ENCODE data around the gene LMO7. TPM values are rescaled to one million over a fixed set of nuclear protein-coding genes. Genes with fewer than 3 reads are reported as not detected.
A peak's percentile ranks its signal among the peaks of the same experiment; 100 is the strongest.
"Not testable (repeated sequence)": the region's sequence is repeated elsewhere in the genome, so short reads cannot be mapped to it uniquely, and the experiment has no call there.

The LMO7 gene
- total RNA-seq, 1 donor from 2014 or later: 125 TPM

DNA sequence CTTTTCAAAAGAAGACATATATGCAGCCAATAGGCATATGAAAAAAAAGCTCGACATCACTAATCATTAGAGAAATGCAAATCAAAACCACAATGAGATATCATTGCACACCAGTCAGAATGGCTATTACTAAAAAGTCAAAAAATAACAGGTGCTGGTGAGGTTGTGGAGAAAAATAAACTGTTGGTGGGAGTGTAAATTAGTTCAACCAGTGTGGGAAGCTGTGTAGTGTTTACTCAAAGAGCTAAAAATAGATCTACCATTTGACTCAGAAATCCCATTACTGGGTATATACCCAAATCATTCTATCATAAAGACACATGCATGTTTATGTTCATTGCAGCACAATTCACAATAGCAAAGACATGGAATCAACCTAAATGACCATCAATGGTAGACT is 106.9 kb downstream of the LMO7 start:
- not testable (repeated sequence) for DNase-seq (ENCODE audit: low spot score)

DNA sequence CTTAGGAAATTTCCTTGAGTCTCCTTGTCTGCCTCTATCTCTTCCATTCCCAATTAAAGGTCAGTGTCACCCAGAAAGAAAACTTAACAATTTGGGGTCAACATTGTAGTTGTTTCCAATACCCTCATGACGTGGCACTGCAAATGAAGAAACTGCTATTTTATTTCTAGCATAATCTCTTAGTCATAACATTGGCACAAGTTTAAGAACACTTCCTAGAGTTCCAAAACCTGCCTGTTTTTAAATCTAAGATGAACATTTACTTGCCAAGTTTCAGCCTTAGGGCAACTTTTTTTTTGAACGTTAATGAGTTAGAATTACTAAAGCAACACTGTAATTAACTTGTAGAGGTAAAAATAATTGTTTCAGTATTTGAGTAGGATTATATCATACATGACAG is 108.0 kb downstream of the LMO7 start:
- no peak for DNase-seq (ENCODE audit: low spot score)

DNA sequence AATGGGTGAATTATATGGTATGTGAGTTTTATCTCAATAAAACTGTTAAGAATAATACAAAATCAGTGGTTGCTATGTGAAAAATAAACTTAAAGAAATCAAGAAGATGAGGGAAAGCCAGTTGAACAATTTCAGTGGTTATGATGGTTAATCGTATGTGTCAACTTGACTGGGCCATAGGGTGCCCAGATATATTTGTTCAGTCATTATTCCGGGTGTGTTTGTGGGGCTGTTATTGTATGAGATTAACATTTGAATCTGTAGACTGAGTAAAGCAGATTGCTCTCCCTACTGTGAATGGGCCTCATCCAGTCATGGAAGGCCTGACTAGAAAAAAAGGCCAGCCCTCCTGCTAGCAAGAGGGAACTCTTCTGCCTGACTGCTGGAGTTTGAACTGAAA is 109.3 kb downstream of the LMO7 start:
- no peak for DNase-seq (ENCODE audit: low spot score)

DNA sequence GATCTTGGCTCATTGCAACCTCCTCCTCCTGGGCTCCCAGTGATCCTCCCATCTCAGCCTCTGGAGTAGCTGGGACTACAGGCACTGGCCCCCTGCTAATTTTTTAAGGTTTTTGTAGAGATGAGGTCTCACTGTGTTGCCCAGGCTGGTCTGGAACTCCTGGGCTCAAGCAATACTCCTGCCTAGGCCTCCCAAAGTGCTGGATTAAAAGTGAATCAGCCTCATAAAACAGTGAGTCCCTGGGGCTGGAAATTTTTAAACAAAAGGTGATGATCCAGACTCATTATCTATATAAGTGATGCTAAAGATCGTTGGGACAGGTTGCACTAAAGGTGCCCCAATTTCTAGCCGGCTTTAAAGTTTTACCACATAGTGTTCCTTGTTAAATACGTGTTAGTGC is 112.7 kb downstream of the LMO7 start:
- no peak for DNase-seq (ENCODE audit: low spot score)

DNA sequence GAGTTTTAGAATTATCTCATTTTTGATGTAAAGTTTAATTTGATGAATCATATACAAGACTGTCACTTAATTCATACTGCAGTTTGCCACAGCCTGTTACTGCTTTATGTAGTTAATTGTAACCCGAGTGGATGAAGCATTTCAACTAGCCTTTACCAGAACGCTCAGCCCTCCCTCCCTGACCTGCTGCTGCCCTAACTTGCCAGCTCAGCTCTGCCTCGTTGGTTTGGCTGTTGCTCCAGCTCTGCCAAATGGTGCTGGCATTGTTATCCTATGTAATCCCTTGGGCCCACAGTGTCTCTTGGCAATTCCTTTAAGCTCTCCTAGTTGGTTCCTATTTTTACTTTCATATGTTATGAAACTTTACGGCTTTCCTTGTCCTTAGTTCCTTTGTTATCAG is 113.3 kb downstream of the LMO7 start:
- no peak for DNase-seq (ENCODE audit: low spot score)

DNA sequence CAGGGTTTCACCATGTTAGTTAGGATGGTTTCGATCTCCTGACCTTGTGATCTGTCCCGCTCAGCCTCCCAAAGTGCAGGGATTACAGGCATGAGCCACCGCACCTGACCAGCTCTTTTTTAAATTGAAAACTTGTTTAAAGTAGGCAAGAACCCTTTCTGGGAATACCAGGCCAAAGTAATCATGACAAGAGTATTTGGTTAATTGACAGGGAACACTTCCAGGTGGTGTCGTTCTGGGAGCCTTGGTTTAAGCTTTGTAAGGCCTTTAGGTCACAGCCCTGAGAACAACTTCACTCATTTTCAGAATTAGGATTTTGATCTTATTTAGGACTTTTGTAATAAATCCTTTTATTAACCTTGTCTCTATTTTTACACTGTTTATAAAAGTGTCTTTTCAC is 115.2 kb downstream of the LMO7 start:
- DNase-seq (ENCODE audit: low spot score): no peak

DNA sequence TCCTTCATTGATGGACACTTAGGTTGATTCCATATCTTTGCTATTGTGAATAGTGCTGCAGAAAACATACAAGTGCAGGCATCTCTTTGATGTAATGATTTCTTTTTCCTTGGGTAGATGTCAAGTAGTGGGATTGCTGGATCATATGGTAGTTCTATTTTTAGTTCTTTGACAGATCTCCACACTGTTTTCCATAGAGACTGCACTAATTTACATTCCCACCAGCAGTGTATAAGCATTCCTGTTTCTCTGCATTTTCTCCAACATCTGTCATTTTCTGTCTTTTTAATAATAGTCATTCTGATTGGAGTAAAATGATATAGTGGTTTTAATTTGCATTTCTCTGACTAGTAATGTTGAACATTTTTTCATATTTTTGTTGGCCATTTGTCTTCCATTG is 116.7 kb downstream of the LMO7 start:
- no peak for DNase-seq (ENCODE audit: low spot score)

DNA sequence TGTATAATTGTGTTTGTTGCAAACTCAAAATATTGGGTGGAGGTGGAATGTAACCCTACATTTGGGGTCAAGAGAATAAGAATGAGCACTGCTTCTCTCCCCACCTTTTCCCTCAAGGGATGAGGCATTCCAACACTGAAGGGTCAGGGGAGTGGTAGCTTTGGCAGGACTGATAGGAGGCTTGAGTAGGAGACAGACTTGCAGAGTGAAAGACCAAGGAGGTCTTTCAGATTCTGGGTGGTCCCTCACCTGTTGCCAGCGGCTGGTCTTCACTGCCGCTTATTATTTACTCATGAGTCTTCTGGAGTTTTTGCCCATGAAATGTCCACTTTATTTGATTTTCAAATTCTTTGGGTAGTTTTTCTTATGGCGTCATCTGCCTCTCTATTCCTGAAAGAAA is 118.8 kb downstream of the LMO7 start:
- DNase-seq (ENCODE audit: low spot score): no peak

DNA sequence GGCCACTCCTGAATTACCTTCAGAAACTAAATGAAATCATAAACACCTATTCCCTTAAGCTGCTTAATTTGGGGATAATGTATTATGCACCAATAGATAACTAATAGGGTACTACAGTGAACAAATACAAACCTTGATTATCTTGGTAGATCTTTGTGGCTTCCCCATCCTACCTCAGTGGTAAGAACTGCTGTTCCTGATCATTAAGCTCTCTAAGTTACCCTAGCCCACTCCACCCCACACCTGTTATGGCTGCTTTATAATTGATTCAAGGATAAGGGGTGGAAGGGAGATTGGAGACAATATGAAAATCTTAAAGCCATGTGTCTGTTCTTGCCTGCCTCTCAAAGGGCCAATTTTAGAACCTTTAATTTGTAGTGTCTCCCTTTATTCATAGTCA is 121.2 kb downstream of the LMO7 start:
- no peak for DNase-seq (ENCODE audit: low spot score)

DNA sequence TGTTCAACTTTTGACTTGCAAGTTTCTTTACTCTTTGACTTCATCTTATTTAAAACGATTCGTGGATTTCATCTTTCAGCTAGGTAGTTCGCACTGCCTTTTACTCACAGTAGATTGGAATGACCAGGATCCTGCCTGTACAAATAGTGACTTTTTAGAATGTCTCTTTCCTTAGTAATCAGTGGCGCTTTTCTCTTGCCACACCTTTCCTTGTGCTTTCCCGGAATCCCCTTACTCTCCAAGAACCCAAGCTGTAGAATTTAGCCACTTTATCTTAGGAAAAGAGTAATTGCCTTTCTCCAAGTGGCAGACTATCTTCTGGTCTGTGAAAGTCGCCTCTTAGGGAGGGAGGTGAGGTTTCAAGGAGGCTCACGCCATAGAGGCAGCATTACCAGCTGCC is 123.4 kb downstream of the LMO7 start:
- DNase-seq (ENCODE audit: low spot score): no peak

DNA sequence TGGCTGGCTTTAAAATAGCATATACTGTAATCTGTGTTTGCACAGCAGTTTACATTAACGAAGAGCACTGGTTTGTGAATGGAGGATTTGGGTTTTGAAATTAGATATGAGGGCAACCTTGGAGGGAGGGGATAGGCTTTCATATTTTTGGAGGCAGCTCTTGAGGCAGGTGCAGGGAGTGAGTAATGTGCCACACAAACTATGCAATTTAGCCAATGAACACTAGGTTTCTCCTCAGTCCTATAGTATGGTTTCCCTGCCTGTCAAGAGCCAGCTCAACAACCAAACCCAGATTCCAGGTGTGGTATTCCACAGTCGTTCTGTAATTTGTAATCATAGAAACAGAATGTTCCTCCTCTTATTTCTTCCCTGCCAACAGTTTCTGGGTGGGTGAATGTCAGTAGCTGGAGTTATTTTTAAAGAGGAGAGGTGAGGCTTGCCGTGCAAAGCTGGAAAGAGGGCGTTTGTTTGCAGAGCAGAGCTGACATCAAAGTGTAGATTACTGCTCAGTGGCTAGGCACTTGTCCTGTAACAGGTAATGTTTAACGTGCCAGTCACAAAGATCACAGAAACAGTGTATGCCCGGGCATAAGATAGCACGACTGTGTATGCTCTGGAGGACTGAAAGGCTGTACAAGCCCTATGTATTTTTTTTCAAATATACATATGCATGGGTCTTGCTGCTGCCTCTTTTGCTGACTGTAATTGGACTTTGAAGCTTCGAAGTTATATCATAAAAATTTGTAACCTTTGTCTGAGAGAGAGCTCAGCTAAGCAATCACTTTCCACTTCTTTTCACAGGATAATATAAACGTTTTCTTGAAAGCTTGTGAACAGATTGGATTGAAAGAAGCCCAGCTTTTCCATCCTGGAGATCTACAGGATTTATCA is 124.2 kb downstream of the LMO7 start:
- peak; percentile 40 for DNase-seq (ENCODE audit: low spot score)

DNA sequence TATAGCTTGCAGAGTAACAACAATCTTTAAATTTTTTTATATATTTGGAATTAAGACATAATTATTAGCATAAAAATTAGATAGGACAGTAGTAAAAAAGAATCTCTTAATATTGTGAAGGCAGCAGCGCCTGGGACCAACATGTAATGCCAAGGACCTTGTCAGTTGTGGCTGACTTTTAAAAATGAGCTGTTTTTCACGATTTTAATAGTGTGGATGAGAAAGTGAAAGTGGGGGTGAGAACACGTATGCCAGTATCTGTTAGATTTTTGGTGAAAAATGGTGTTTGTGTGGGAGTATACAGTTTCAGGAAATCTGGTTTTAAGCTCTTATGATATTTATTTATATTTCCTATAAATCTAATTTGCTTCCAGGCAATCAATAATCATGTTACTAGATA is 125.2 kb downstream of the LMO7 start:
- DNase-seq (ENCODE audit: low spot score): no peak

DNA sequence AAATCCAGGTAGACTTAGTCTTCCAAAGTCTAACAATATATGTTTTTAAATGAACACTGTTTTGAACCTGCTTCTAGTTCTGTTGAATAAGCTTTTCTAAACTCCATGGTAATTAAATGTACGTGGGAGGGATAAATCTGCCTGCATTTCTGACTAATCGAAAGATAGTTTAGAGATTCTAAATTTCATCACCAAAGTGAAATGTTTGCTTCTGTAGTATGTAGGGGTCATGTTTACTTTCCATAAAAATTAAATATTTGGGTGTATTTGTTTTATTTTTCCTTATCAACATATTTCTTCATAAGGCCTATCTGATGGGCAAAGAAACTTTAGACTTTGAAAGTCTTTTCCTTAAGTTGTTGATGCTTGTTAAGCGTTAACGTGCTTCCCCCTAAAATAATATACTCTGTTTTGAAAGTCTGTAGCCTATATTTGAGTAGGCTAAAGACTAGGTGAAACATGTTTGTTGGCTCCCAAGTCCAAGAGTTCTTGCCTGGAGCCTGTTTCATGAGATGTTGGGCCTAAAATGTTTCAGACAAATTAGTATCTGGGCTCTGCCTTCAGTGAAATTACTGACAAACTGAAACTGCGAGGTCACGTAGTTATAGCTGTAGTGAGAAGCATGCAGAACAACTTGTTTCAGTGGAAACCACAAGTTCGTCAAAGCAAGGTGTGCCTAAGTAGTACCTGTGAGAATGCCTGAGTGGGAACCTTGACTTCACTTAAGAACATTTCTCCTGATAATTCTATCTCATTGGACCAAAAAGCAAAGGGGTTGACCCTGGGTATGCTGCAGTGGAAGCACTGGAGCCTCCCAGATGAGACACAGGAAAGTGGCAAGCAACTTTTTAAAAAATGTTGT is 126.2 kb downstream of the LMO7 start:
- peak; percentile 61 for DNase-seq (ENCODE audit: low spot score)

DNA sequence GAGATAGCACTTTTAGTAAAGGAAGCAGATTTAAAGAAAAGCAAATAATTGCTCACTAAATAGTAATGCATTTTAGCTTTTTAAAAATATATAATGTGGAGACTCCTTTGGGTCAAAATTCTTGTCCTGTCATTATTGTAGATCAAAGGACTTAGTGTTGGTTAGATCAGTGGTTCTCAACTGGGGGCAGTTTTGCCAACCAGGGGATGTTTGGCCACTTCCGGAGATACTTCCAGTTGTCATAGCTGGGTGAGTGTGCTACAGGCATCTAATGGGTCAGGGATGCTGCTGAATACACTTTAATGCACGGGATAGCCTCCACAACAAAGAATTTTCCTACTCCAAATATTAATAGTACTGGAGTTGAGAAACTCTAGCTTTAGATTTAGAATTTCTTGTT is 126.8 kb downstream of the LMO7 start:
- no peak for DNase-seq (ENCODE audit: low spot score)

DNA sequence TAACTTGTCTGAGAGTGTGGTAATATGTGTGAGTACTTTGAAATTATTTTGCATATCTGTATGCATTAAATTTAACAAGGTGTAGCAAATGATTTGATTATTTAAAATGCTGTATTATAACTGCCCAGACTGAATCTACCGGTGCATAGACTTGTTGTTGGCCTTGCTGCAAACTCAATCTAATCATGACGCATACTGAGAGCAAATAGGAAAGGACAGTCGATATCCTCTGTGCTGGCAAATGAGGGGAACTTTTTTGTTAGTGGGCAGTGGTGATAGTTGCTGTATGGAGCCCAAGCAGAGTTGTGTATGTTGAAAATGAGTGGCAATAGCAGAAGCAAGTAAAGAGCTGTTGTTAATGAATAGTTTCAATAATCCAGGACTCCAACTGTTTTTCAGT is 127.4 kb downstream of the LMO7 start:
- DNase-seq (ENCODE audit: low spot score): no peak

DNA sequence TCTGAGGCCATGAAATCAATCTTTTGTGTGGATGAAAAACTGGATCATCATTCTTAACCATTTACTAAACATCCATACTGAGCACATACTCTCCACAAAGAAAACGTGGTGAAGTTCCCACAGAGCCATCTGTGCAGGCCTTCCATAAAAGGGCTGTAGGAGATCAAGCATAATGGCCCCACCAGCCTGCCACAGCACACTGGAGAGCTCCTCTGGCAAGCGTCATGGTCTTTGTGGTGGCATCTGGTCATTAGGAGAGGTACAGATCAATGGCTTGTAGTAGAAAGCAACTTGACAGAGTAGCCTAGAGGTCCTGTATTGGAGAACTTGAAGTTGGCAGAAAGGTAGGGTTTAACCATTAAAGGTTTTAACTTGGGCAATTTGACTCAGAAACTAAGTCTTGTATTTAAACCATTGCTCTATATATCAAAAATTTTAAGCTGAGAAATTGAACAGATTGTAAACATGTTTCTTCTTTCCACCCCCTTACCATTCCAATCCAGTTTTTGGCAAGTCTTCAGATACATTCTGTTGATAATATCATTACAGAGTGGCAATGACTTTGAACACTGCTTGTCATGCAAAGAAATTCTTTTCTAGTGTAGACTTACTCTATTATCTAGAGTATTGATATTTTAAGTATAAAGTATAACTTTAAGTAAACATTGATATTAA is 128.3 kb downstream of the LMO7 start:
- no peak for DNase-seq (ENCODE audit: low spot score)

DNA sequence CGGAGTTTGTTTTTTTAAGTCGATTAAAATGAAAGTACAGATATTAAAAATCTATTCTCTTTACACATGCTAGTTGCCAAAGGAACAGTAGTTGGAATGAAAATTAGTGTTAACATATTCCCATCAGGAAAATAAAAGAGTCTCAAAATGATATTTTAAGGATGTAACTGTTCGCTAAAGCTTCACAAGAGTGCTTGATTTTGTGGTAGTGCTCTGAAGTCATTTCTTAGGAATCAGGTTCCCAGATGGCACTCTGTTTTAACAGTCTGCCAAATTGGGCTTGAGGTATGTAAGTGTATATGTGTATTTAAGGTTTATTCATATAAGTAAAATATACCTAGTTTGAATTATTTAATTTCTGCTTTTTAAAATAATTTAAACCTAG is 128.8 kb downstream of the LMO7 start:
- no peak for DNase-seq (ENCODE audit: low spot score)

DNA sequence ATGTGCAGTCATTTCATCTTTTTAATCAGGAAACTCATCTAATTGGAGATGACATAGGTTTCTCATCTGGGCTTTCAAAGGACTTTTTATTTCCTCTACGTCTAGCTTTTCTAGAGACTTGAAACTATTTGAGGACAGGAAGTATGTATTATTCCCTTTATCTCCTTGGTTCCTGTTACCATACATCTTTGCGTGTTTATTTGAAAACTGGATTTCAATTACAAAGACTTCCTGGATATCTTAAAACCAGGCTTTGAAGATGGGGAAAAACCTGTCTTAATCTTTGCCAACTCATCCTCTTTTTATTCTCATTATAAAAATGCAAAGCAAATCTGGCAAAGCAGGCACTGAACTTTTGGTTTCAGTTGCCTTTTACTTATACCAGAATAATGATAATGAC is 130.5 kb downstream of the LMO7 start:
- no peak for DNase-seq (ENCODE audit: low spot score)

DNA sequence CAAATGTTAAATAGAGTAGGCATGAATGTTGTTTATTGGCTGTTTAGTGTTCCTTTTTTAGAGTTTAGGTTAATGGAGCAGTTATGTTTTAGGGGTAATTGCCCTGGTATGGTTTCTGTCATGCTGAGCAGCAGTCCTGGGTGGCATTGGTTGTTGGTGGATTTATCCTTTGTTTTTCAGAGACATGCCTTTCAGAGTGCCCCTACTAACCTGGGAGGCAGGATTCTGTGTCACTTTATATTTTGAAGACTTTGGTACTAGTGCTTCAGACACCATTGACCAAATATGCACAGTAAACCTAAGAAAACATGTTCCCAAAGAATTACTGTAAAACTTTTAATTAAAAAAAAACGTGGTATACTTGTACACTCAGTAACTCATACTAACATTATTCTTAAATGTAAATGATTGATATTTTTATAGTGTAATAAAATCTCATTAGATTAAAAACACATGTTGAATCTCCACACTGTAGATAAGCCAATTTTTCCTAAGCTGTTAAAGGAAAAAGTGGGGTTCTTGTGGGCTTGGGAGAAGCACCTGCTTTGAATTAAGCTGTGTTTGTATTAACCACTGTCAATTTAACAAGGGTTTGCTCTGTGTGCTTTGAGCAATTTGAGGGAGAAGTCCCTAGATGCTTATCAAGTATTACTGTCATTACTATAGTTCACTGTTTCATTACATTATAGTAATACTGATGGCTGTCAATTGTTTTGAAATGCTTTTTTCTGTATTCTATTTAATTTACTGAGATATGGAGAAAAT is 133.2 kb downstream of the LMO7 start:
- DNase-seq (ENCODE audit: low spot score): no peak

DNA sequence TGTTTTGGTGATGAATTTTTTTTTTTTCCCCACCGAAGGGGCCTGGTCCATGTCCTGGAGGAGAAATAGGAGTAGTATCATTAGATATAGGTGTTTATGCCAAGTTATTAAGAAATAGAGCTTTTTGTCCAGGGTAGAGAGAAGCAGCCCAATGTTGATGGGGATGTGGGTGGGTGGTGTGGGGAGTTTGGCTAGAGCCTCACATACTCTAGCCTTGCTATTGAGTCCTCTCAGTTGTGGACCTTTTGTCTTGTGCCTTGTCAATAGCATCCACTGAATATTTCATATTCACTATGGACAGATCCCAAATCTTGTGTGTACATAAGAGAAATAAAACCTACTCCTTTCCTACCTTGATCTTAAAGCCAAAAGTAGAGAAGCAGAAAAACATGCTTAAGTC is 134.0 kb downstream of the LMO7 start:
- DNase-seq (ENCODE audit: low spot score): no peak

DNA sequence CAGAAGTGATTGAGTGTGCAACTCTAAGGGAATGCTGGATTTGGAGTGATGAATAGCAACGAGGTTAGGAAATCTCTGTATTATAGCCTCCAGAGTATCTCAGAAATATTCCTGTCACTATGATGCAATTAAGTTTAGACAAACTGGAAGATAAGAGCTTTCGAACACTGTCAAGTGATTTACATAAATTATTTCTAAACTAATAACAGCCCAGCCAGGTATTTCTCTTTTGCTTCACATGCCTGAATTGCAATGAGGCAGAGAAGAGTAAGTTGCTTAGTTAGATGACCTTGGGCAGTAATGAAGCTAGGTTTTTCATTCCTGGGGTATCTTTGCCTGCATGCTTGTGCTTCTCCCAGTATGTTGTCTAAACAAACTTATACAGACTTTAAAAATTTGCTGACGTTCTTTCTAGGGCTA is 134.5 kb downstream of the LMO7 start:
- DNase-seq (ENCODE audit: low spot score): peak; percentile 35

DNA sequence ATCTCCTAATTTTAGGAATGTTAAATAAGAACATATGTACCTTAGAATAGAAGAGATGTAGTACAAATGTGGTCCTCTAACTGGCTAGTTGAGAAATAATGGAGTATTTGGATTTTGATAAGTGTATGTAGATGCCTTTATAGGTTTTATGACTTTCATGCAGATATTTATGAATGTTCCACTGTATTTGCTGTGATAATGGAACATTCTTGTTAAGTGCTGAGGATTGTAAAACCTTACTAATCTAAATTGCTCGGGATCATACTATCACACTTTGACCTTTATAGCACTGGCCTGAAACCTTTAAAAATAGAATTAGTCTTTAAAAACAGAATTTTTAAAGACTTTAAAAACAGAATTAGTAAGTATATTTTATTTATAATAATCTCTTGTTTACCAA is 135.1 kb downstream of the LMO7 start:
- DNase-seq (ENCODE audit: low spot score): no peak

All from umbilical cord (tissue), 2 donors.